IMR-90 (cell line): ENCODE results near the gene MT1E. TPM values are rescaled to one million over a fixed set of nuclear protein-coding genes. Genes with fewer than 3 reads are reported as not detected.

ENCODE experiments used
- polyA plus RNA-seq, 3 experiments: library from polyadenylated mRNA; depleted of rRNA; stranded (reverse); fragments of >200 nt; gene quantifications; 2 replicates each; pipeline ENCODE4 v1.2.3, GENCODE V29; 2012; ENCODE audit warnings: low replicate concordance in 1 of 3
- total RNA-seq: library from RNA; depleted of rRNA; stranded (reverse); fragments of >200 nt; gene quantifications from 2 replicates; pipeline ENCODE4 v1.2.3, GENCODE V29; 2012
- TF ChIP-seq, protein P1 (sequence below): fragments of 150-350 bp; IDR thresholded peaks from 2 replicates; pipeline ENCODE4 v1.6.1; 2016; ENCODE audit warnings: low read depth, mild to moderate bottlenecking, low read length, moderate library complexity, borderline replicate concordance

MT1E gene
- total and polyA plus RNA-seq, 2 of the 4 experiments (the other 2 are of a cell fraction), result 137 to 821 TPM

DNA sequence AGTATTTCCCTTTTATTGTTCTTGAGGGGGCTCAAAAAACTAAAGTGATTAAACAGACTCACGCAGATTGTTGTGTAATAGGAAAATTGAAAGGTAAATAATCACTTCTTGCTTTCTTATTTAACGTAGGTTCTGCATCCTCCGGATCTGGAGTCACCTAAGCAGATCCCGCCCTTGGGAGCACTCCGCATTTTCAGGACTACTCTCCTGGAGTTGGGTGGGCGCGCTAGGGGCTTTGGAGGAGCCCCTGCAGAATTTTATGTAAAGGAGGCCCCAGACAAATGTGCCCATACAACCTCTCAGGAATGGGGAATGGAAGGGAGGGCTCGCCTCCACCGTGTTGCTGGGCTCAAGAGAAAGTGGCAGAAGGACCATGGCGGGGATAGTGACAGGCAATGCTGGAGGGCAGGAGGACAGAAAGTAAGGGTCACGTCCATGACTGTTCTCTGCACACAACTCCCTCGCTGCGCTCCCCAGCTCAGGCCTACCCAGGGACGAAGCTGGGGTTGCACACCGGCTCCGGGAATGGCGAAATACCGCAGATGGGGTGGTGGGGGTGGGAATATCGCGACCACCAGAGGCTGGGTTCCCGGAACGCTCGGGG lies 8.9 kb upstream of the MT1E start (continued):
- TF ChIP-seq, protein P1, sequence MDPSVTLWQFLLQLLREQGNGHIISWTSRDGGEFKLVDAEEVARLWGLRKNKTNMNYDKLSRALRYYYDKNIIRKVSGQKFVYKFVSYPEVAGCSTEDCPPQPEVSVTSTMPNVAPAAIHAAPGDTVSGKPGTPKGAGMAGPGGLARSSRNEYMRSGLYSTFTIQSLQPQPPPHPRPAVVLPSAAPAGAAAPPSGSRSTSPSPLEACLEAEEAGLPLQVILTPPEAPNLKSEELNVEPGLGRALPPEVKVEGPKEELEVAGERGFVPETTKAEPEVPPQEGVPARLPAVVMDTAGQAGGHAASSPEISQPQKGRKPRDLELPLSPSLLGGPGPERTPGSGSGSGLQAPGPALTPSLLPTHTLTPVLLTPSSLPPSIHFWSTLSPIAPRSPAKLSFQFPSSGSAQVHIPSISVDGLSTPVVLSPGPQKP, result no peak
